Smooth muscle cell (in vitro differentiated cells): ENCODE results near the gene NBEAL2. TPM values are rescaled to one million over a fixed set of nuclear protein-coding genes. Genes with fewer than 3 reads are reported as not detected.

ENCODE experiments used
- DNase-seq: peaks from one replicate; lab custom pipeline; 2025; ENCODE audit not compliant: unreplicated experiment; lab: John Stamatoyannopoulos, UW
- H2AFZ ChIP-seq: fragments of 200-600 bp; sonication (generic); 2 replicates; pipeline ENCODE4 v1.6.0; 2016; ENCODE audit warnings: antibody characterized with exemption, low read depth, mild to moderate bottlenecking
- H3F3A ChIP-seq: fragments of 200-600 bp; sonication (generic); 2 replicates; pipeline ENCODE4 v1.6.0; 2017; ENCODE audit warnings: antibody characterized with exemption, low read depth
- H3K27ac ChIP-seq: fragments of 200-600 bp; sonication (generic); 2 replicates; pipeline ENCODE4 v1.5.1; 2016; ENCODE audit warnings: low read depth, mild to moderate bottlenecking
- H3K27me3 ChIP-seq: fragments of 200-600 bp; sonication (generic); 2 replicates; pipeline ENCODE4 v1.6.1; 2016; ENCODE audit warnings: low read depth, mild to moderate bottlenecking
- H3K36me3 ChIP-seq: fragments of 200-600 bp; sonication (generic); 2 replicates; pipeline ENCODE4 v1.5.1; 2016; ENCODE audit warnings: low read depth
- H3K4me1 ChIP-seq: fragments of 200-600 bp; sonication (generic); 2 replicates; pipeline ENCODE4 v1.5.1; 2016; ENCODE audit warnings: low read depth
- H3K4me2 ChIP-seq: fragments of 200-600 bp; sonication (generic); 2 replicates; pipeline ENCODE4 v1.6.0; 2016; ENCODE audit warnings: mild to moderate bottlenecking
- H3K4me3 ChIP-seq: fragments of 200-600 bp; sonication (generic); 2 replicates; pipeline ENCODE4 v1.5.1; 2016; ENCODE audit warnings: mild to moderate bottlenecking
- H3K79me2 ChIP-seq: fragments of 200-600 bp; sonication (generic); 2 replicates; pipeline ENCODE4 v1.6.0; 2016; ENCODE audit warnings: low read depth, mild to moderate bottlenecking
- H3K9ac ChIP-seq: fragments of 200-600 bp; sonication (generic); 2 replicates; pipeline ENCODE4 v1.6.0; 2016; ENCODE audit warnings: low read depth
- H3K9me3 ChIP-seq: fragments of 200-600 bp; sonication (generic); replicated peaks from 2 replicates; pipeline ENCODE4 v1.5.1; 2016; ENCODE audit warnings: low read depth
- H4K20me1 ChIP-seq: fragments of 200-600 bp; sonication (generic); 2 replicates; pipeline ENCODE4 v1.6.0; 2016; ENCODE audit warnings: low read depth
- CTCF ChIP-seq: fragments of 200-600 bp; sonication (generic); IDR thresholded peaks from 2 replicates; pipeline ENCODE4 v1.5.1; 2017; ENCODE audit warnings: borderline replicate concordance, mild to moderate bottlenecking, antibody characterized with exemption; ENCODE audit not compliant: insufficient read depth, poor library complexity, severe bottlenecking
- WGBS: methylation state at CpG from one replicate; pipeline ENCODE4 v1.1.7; 2016; ENCODE audit warnings: low lambda C conversion rate; 5-methylcytosine and 5-hydroxymethylcytosine counted together
- polyA plus RNA-seq: library from polyadenylated mRNA; unstranded; fragments of >200 nt; fragmentation: Nextera tagmentation; extraction: Ambion mirVana; gene quantifications from 2 replicates; pipeline ENCODE4 v1.2.1, GENCODE V29; 2016
- total RNA-seq: library from RNA; depleted of rRNA; stranded (reverse); fragments of >200 nt; gene quantifications from 2 replicates; pipeline ENCODE4 v1.2.3, GENCODE V29; 2014

Gene NBEAL2
- total and polyA plus RNA-seq, 2 experiments from 2014 or later: 4.1 to 11.9 TPM

- peaks cover 95% of the 10 kb centered on the region for H3K79me2 ChIP-seq
- no peaks in the 10 kb centered on the region for H3K36me3 ChIP-seq
- H3K9ac ChIP-seq: no peak overlapping the region
- no peaks in the 10 kb centered on the region for H3K27me3 ChIP-seq
- no peak for TF ChIP-seq CTCF
- no peak overlapping the region for H3K4me2 ChIP-seq
- no peak overlapping the region for H3K4me3 ChIP-seq
- H4K20me1 ChIP-seq: peaks cover 97% of the 10 kb centered on the region
- H3K27ac ChIP-seq: no peak overlapping the region
- 86% methylated on average over 2 of the region's 2 CpGs for WGBS
- no peak overlapping the region for H2AFZ ChIP-seq
- H3K9me3 ChIP-seq: no peaks in the 10 kb centered on the region
- H3F3A ChIP-seq: peaks cover 4% of the 10 kb centered on the region
- peaks cover 3% of the 10 kb centered on the region for H3K4me1 ChIP-seq
- no peak for DNase-seq
These were observed 26.7 kb upstream of the NBEAL2 start for GRCh38 chr3:46952813-46953212.

- H4K20me1 ChIP-seq: peaks cover 97% of the 10 kb centered on the region
- no peak overlapping the region for H2AFZ ChIP-seq
- H3K4me3 ChIP-seq: no peak overlapping the region
- DNase-seq: no peak
- 84% methylated on average over 8 of the region's 8 CpGs for WGBS
- H3K4me2 ChIP-seq: no peak overlapping the region
- H3K27ac ChIP-seq: no peak overlapping the region
- H3K79me2 ChIP-seq: peaks cover 93% of the 10 kb centered on the region
- no peaks in the 10 kb centered on the region for H3K27me3 ChIP-seq
- H3K36me3 ChIP-seq: no peaks in the 10 kb centered on the region
- H3K9me3 ChIP-seq: no peaks in the 10 kb centered on the region
- H3K9ac ChIP-seq: no peak overlapping the region
- peaks cover 4% of the 10 kb centered on the region for H3F3A ChIP-seq
- H3K4me1 ChIP-seq: no peaks in the 10 kb centered on the region
- no peak for TF ChIP-seq CTCF
These were observed 26.0 kb upstream of the NBEAL2 start for GRCh38 chr3:46953234-46954010.

- Histone ChIP-seq H3K4me1 (no peaks in the 10 kb centered on the region), H4K20me1 (peaks cover 97% of the 10 kb centered on the region)
These were observed 25.3 kb upstream of the NBEAL2 start for GRCh38 chr3:46954178-46954577.

More at GRCh38 chr3:46954178-46954577, 25.3 kb upstream of the NBEAL2 start:
- no peaks in the 10 kb centered on the region for H3K9me3 ChIP-seq
- peaks cover 4% of the 10 kb centered on the region for H3F3A ChIP-seq
- no peak overlapping the region for H3K9ac ChIP-seq
- DNase-seq: no peak
- no peak overlapping the region for H3K4me2 ChIP-seq
- H3K36me3 ChIP-seq: no peaks in the 10 kb centered on the region
- no peaks in the 10 kb centered on the region for H3K27me3 ChIP-seq
- no peak overlapping the region for H3K4me3 ChIP-seq
- no peak for TF ChIP-seq CTCF
- 98% methylated on average over 3 of the region's 3 CpGs for WGBS
- H3K27ac ChIP-seq: no peak overlapping the region
- H2AFZ ChIP-seq: no peak overlapping the region
- peaks cover 93% of the 10 kb centered on the region for H3K79me2 ChIP-seq
